BE2C (cell line): ENCODE measurements around the gene UCK1.

Experiments used
- DNase-seq: peaks from one replicate; pipeline ENCODE4 v3.0.0-alpha.2; 2020
- H3K27me3 ChIP-seq: fragments of 250-450 bp; sonication (Bioruptor Pico); 2 replicates; pipeline ENCODE4 v1.5.1; 2020; ENCODE audit warnings: mild to moderate bottlenecking
- H3K36me3 ChIP-seq: fragments of 250-450 bp; sonication (Bioruptor Pico); 2 replicates; pipeline ENCODE4 v1.5.1; 2020; ENCODE audit warnings: mild to moderate bottlenecking
- H3K4me1 ChIP-seq: fragments of 250-450 bp; sonication (Bioruptor Pico); 2 replicates; pipeline ENCODE4 v1.5.1; 2020
- H3K4me3 ChIP-seq: 2 replicates; pipeline ENCODE4 v1.5.1; 2011; ENCODE audit warnings: low read depth, low read length
- H3K9me3 ChIP-seq: fragments of 250-450 bp; sonication (Bioruptor Pico); 2 replicates; pipeline ENCODE4 v1.5.1; 2020
- TF ChIP-seq, protein P1 (sequence below): IDR thresholded peaks from 2 replicates; pipeline ENCODE4 v1.5.1; 2012; ENCODE audit warnings: mild to moderate bottlenecking, low read depth, low read length

UCK1 gene

DNA sequence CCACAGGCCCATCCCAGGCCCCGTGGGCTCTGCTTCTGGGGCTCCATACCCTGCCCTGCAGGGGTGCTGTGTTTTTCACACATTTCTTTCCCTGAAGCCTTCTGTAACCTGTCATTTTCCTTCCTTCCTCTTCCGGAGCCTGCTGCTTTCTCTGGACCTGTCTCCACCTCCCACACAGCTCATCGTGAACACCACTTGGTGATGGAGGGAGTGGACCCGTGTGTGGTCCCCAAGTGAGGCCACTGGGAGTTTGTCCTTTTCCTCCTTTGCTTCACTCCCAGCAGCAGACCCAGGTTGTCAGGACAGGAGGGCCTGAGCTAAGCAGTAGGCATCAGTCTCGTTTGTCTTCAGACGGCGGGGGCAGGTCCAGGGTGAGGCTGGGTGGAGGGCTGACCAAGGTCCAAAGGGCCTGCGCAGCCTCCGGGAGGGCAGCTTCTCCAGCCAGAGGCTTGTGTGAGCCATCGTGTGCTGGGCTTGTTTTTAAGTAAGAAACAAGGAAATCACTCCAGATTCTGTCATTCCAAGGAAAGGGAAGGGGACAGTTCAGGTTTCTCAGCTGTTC, 34.1 kb downstream of the UCK1 start:
- no peaks in the 10 kb centered on the region for H3K4me1 ChIP-seq
- DNase-seq, result no peak
- TF ChIP-seq, protein P1, sequence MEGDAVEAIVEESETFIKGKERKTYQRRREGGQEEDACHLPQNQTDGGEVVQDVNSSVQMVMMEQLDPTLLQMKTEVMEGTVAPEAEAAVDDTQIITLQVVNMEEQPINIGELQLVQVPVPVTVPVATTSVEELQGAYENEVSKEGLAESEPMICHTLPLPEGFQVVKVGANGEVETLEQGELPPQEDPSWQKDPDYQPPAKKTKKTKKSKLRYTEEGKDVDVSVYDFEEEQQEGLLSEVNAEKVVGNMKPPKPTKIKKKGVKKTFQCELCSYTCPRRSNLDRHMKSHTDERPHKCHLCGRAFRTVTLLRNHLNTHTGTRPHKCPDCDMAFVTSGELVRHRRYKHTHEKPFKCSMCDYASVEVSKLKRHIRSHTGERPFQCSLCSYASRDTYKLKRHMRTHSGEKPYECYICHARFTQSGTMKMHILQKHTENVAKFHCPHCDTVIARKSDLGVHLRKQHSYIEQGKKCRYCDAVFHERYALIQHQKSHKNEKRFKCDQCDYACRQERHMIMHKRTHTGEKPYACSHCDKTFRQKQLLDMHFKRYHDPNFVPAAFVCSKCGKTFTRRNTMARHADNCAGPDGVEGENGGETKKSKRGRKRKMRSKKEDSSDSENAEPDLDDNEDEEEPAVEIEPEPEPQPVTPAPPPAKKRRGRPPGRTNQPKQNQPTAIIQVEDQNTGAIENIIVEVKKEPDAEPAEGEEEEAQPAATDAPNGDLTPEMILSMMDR, result no peak
- H3K27me3 ChIP-seq, result no peaks in the 10 kb centered on the region
- no peak overlapping the region for H3K4me3 ChIP-seq
- H3K9me3 ChIP-seq, result no peaks in the 10 kb centered on the region
- H3K36me3 ChIP-seq, result peaks cover 92% of the 10 kb centered on the region

DNA sequence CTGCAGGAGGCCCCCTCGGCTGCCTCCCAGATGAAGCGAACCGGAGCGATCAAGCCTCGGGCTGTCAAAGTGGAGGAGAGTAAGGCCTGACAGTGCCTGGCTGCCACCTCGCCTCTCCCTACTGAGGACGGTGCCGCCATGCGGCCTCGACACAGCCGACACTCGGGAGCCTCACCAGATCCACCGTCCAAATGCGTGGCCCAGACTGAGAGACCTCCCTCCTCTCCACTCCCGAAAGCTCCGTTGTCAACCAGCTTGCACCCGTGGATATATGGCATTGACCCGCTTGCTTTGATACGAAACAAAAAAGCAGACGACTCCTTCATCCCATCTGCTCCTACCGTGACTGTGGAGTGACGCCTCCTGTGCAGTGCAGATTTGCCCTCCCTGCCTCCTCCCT, 35.3 kb downstream of the UCK1 start:
- Histone ChIP-seq H3K36me3 (peaks cover 99% of the 10 kb centered on the region), H3K27me3 (no peaks in the 10 kb centered on the region), H3K9me3 (no peaks in the 10 kb centered on the region), H3K4me1 (no peaks in the 10 kb centered on the region), H3K4me3 (no peak overlapping the region)
- TF ChIP-seq, protein P1, result no peak
- DNase-seq, result no peak

DNA sequence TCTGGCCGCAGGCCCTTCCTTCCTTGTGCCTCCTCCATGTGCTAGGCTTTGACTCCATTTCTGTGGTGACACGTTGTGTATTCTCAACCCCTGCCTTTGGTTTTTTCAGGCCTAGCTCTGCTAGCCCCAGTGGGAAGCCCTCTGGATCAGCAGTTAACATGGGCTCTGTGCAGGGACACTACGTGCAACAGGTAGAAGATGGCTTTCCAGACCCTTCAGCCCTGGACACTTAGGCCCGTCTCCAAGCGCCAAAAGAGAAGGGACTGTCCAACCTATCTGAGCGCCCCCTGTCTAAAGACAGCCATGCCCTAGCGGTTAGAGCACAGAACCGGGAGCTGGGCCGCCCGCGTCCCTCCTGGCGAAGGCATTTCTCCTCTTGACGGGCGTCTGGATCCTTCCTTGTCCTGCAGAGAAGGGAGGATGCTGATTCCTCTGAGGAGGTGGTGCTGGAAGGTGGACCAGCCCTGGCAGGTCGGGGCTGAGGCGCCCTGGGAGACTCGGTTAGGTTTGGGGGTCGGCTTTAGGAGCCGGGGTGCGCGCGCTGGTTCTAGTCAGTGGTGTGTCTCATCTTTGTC, 36.7 kb downstream of the UCK1 start:
- TF ChIP-seq, protein P1, result no peak
- Histone ChIP-seq H3K4me3 (no peak overlapping the region), H3K36me3 (peaks cover 100% of the 10 kb centered on the region), H3K4me1 (no peaks in the 10 kb centered on the region), H3K27me3 (no peaks in the 10 kb centered on the region), H3K9me3 (no peaks in the 10 kb centered on the region)
- DNase-seq, result no peak

DNA sequence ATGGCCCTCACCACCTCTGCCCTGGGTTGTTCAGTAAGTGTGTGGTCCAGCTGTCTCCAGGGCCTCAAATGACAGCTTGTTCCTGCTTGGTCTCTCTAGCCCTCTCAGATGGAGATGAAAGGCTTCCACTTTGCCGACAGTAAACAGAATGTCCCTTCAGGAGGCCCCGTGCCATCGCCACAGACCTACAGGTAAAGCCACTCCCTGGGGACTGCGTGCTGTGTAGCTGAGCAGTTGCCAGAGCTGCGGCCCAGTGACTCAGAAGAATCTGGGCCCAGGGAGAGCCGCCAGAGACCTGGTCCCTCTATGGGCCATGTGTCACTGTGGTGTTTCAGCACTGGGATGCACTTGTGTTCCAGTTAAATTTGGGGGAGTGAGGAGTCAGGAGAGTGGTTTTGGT, 39.0 kb downstream of the UCK1 start:
- TF ChIP-seq, protein P1, result no peak
- peaks cover 100% of the 10 kb centered on the region for H3K36me3 ChIP-seq
- H3K27me3 ChIP-seq, result no peaks in the 10 kb centered on the region
- no peak overlapping the region for H3K4me3 ChIP-seq
- no peaks in the 10 kb centered on the region for H3K4me1 ChIP-seq
- no peak for DNase-seq
- H3K9me3 ChIP-seq, result no peaks in the 10 kb centered on the region

DNA sequence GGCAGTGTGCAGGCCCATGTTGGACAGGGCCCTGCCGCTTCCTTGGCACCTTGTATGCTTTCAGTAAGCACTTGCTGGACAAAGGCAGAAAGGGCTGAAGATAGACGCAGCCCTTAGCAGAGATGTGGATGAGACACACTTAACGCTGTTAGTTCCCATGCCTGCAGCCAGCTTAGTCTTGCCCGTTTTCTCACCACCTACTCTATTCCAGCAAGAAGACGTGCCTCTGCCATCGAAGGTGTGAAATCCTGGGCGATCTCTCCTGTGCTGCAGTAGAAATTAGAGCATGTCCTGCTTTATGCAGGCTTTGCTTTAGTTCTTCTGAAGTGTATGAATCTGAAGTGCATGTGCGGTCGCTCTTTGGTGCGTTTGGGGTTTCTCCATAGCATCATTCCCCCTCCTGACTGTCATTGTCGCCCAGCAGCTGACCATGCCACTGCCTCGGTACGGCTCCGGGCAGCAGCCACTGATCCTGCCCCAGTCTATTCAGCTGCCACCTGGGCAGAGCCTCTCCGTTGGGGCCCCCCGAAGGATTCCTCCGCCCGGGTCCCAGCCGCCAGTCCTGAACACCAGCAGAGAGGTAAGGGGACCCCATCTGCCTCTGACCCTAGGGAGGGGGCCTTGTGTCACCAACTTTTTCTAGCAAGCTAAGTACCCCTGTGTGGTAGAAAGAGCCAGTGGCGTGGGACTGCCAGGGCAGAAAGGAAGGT, 39.9 kb downstream of the UCK1 start:
- Histone ChIP-seq H3K36me3 (peaks cover 100% of the 10 kb centered on the region), H3K4me1 (no peaks in the 10 kb centered on the region), H3K4me3 (no peak overlapping the region), H3K27me3 (no peaks in the 10 kb centered on the region), H3K9me3 (no peaks in the 10 kb centered on the region)
- no peak for DNase-seq
- TF ChIP-seq, protein P1, result no peak

DNA sequence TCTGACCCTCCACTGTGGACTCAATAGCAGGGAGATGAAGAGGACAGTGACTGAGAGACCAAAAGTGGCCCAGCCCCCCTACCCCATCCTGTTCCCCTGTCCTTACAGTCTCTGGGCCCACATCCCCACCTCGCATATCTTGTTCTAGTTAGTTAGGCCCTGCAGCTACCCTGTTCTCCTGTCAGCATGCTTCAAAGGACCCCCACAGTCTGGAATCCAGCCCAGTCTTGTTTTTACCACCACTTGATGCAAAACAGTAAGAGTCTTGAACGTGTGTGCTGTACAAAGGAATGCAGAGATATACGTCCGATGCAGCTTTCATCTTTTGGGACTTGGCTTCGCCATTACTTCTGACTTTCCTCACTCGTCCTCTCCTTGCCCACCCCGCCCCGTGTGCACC, 40.5 kb downstream of the UCK1 start:
- Histone ChIP-seq H3K27me3 (no peaks in the 10 kb centered on the region), H3K36me3 (peaks cover 100% of the 10 kb centered on the region)

More for the DNA sequence above, 40.5 kb downstream of the UCK1 start:
- no peaks in the 10 kb centered on the region for H3K9me3 ChIP-seq
- TF ChIP-seq, protein P1, result no peak
- no peak for DNase-seq
- H3K4me3 ChIP-seq, result no peak overlapping the region
- no peaks in the 10 kb centered on the region for H3K4me1 ChIP-seq
